BLaER1 treated with 17β-estradiol and CSF1 and Interleukin-3, amounts not matched to agents 10 nM and 100 nM (cell line): ENCODE results near the gene KRT37.

ENCODE experiments used
- H3K27ac ChIP-seq, 11 experiments: shearing (Covaris generic); formaldehyde crosslinking; 2 replicates each; pipeline ENCODE4 v1.8.1; 2022
- H3K27me3 ChIP-seq, 11 experiments: shearing (Covaris generic); formaldehyde crosslinking; 2 replicates each; pipeline ENCODE4 v1.8.1; 2022
- H3K36me3 ChIP-seq, 11 experiments: shearing (Covaris generic); formaldehyde crosslinking; 2 replicates each; pipeline ENCODE4 v1.8.1; 2022
- H3K4me1 ChIP-seq, 10 experiments: shearing (Covaris generic); formaldehyde crosslinking; 2 replicates each; pipeline ENCODE4 v1.8.1; 2022
- H3K4me2 ChIP-seq, 11 experiments: shearing (Covaris generic); formaldehyde crosslinking; 2 replicates each; pipeline ENCODE4 v1.8.1; 2022
- H3K4me3 ChIP-seq, 10 experiments: shearing (Covaris generic); formaldehyde crosslinking; 2 replicates each; pipeline ENCODE4 v1.8.1; 2022
- H3K9ac ChIP-seq, 11 experiments: shearing (Covaris generic); formaldehyde crosslinking; 2 replicates each; pipeline ENCODE4 v1.8.1; 2022
- H3K9me3 ChIP-seq, 11 experiments: shearing (Covaris generic); formaldehyde crosslinking; replicated peaks in 1 of 11; 2 replicates each; pipeline ENCODE4 v1.8.1; 2022
- H4K20me1 ChIP-seq, 11 experiments: shearing (Covaris generic); formaldehyde crosslinking; 2 replicates each; pipeline ENCODE4 v1.8.1; 2022
- Cebpa-rat ChIP-seq, 11 experiments: shearing (Covaris generic); IDR thresholded peaks; 2 replicates each; pipeline ENCODE4 v1.8.1; 2022

KRT37 gene

DNA sequence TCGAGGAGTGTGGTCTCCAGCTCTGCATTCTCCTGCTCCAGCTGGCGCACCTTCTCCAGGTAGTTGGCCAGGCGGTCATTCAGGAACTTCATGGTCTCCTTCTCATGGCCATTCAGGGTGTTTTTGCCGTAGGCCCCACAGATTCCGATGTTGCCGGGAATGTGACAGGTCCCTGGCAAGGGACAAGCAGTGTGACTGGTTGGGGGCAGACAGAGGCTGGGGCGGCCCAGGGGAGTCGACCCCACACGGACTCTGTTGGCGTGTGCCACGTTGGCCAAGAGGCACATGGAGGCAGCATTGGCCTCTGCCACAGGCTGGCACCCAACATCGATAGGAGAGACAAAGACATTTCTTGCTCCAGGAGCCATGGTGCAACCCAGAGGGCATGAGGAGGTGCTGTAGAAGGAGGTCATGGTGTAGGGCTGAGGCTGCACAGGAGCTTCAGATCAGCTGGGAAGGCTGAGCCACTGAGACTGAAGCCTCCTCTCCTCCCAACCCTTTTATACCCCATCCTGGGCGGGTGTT is at the start of gene KRT37:
Gene KRT37, minus strand, starts transcription at position 475 of the 525 bp plus-strand sequence. Its CDS starts 62 bp downstream, at position 413.
- Histone ChIP-seq H3K4me2 (no peak within 1 kb of the TSS), H4K20me1 (no peaks in the 10 kb centered on the region), H3K4me1 (no peaks in the 10 kb centered on the region), H3K36me3 (no peaks in the 10 kb centered on the region), H3K27me3 (no peaks in the 10 kb centered on the region), H3K27ac (no peak within 1 kb of the TSS), H3K9ac (no peak within 1 kb of the TSS), H3K9me3 (no peaks in the 10 kb centered on the region), H3K4me3 (no peak within 1 kb of the TSS)
- TF ChIP-seq Cebpa-rat (IDR thresholded peaks at IDR 0.05), result no peak

DNA sequence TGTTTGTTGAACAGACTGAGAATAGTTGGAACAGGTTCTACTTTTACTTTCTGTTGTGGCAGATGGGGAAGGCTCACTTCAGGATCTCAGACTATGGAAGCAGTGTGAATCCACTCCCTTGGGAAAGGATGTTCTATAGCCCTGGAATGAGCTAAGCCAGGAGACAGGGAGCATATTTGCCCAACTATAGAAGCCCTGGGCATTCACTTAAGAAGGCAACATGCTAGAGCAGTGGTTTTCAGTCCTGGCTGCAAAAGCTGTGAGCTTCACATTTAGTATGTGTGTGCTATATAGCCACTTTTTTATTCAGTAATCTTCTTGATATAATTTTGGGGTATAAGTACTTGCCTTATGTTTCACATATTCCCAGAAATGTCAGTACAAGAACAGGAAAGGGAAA is 44.0 kb upstream of the KRT37 start:
- no peaks in the 10 kb centered on the region for H3K36me3 ChIP-seq
- no peak overlapping the region for H3K4me3 ChIP-seq
- peaks cover 0 to 9% (median 0%) of the 10 kb centered on the region in 10 experiments; a peak in 2 of 20 replicates for H3K4me1 ChIP-seq
- H3K27ac ChIP-seq, result no peak overlapping the region
- TF ChIP-seq Cebpa-rat (IDR thresholded peaks at IDR 0.05), result no peak
- H4K20me1 ChIP-seq, result no peaks in the 10 kb centered on the region
- H3K4me2 ChIP-seq, result no peak overlapping the region
- H3K9ac ChIP-seq, result no peak overlapping the region
- H3K27me3 ChIP-seq, result no peaks in the 10 kb centered on the region
- H3K9me3 ChIP-seq, result peaks cover 13 to 43% (median 29%) of the 10 kb centered on the region in 11 experiments

DNA sequence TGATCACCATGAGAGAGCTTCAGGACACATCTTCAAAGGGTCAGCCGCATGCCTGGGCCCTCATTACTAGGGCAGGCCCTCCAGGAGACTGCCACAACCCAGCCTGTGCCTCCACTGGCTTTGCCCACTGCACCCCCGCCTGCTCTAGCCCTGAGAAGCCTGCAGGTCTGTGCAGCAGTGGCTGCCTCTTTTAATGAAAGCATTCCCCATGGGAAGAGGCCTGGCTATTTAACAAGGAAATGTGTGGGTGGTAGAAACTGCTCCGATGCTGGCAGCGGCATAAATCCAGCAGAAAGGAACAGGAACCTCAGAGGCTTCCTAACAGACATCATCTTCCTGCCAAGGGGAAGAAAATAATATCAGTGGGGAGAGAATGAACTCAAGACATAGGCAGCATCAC is 43.2 kb upstream of the KRT37 start:
- no peak overlapping the region for H3K27ac ChIP-seq
- TF ChIP-seq Cebpa-rat (IDR thresholded peaks at IDR 0.05), result no peak

DNA sequence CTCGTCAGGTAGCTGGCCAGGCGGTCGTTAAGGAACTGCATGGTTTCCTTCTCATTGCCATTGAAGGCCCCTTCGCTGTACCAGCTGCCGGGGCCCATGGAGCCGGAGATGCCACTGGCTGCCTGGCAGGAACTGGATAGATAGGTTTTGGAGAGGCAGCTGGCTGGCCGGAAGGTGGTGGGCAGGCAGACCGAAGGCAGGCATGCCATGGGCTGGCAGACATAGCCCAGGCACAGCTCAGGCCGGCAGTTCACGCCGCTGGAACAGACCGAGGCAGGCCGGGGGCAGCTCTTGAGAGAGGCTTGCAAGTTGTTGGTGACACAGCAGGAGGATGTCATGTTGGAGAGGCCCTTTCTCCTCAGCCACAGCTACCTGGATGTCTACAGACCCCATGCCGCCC is 42.6 kb upstream of the KRT37 start, which contains the start of gene KRT32:
Gene KRT32, minus strand, starts transcription at position 399 of the 400 bp plus-strand sequence. Its CDS starts 61 bp downstream, at position 338.
- H3K27ac ChIP-seq, result no peak within 1 kb of the TSS

More for the DNA sequence above, 43.2 kb upstream of the KRT37 start:
- Histone ChIP-seq H3K4me3 (no peak overlapping the region), H3K9me3 (peaks cover 13 to 38% (median 29%) of the 10 kb centered on the region in 11 experiments), H3K4me2 (no peak overlapping the region), H3K36me3 (no peaks in the 10 kb centered on the region), H3K27me3 (no peaks in the 10 kb centered on the region), H3K4me1 (peaks cover 0 to 9% (median 0%) of the 10 kb centered on the region in 10 experiments; a peak in 2 of 20 replicates), H4K20me1 (no peaks in the 10 kb centered on the region), H3K9ac (no peak overlapping the region)

DNA sequence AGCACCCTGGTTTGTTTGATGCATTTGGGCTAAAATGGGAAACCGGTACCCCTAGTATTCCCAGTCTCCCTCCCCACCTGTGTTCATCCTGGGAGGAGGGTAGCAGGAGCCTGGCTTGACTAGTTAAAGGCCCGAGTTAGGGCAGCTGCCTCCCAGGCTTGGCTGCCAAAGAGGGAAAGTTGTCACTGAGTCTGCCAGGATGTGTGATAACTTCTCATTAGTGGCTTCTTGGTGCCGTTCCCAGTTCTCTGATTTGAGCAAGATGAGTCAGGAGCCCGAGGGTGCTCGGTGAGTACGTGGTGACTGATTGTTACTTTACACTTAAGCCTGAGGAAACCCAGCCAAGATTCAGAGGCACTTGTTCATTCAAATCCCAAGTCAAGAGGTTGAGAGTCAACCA is 40.3 kb upstream of the KRT37 start:
- Histone ChIP-seq H3K27ac (no peak overlapping the region), H3K4me1 (peaks cover 0 to 9% (median 0%) of the 10 kb centered on the region in 10 experiments; a peak in 2 of 20 replicates), H3K9ac (no peak overlapping the region), H4K20me1 (no peaks in the 10 kb centered on the region), H3K27me3 (no peaks in the 10 kb centered on the region), H3K4me2 (peak overlapping the region in 2 of 11 experiments; percentile 2 to 15; a peak in 2 of 22 replicates), H3K9me3 (peaks cover 0 to 23% (median 16%) of the 10 kb centered on the region in 11 experiments; a peak in 16 of 22 replicates), H3K36me3 (no peaks in the 10 kb centered on the region), H3K4me3 (no peak overlapping the region)
- no peak for TF ChIP-seq Cebpa-rat (IDR thresholded peaks at IDR 0.05)

More for the DNA sequence above, 42.6 kb upstream of the KRT37 start, which contains the start of gene KRT32:
- H3K9me3 ChIP-seq, result peaks cover 9 to 32% (median 24%) of the 10 kb centered on the region in 11 experiments
- no peak within 1 kb of the TSS for H3K4me3 ChIP-seq
- no peak for TF ChIP-seq Cebpa-rat (IDR thresholded peaks at IDR 0.05)
- H3K27me3 ChIP-seq, result no peaks in the 10 kb centered on the region
- no peak within 1 kb of the TSS for H3K4me2 ChIP-seq
- H3K9ac ChIP-seq, result no peak within 1 kb of the TSS
- H4K20me1 ChIP-seq, result no peaks in the 10 kb centered on the region
- peaks cover 0 to 9% (median 0%) of the 10 kb centered on the region in 10 experiments; a peak in 2 of 20 replicates for H3K4me1 ChIP-seq
- H3K36me3 ChIP-seq, result no peaks in the 10 kb centered on the region

DNA sequence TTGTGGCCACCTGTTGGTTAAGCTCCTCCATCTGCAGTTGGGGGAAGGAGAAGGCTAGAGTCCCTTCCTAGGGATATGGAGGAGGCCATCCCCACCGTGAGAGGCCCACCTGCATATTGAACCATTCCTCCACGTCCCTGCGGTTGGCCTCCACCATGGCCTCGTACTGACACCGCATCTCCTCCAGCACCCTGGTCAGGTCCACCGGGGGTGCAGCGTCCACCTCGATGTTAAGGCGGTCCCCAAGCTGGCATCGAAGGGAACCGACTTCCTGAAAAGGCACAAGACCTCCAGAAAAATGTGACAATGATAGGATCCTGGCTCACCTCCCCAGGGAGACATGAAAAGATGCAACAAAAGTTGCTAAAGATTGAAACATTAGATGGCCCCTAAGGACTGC is 39.8 kb upstream of the KRT37 start:
- no peaks in the 10 kb centered on the region for H4K20me1 ChIP-seq
- peaks cover 0 to 9% (median 0%) of the 10 kb centered on the region in 10 experiments; a peak in 2 of 20 replicates for H3K4me1 ChIP-seq
- no peak overlapping the region for H3K4me3 ChIP-seq
- no peak overlapping the region for H3K27ac ChIP-seq
- no peaks in the 10 kb centered on the region for H3K27me3 ChIP-seq
- no peak for TF ChIP-seq Cebpa-rat (IDR thresholded peaks at IDR 0.05)
- H3K9ac ChIP-seq, result no peak overlapping the region
- no peak overlapping the region for H3K4me2 ChIP-seq
- peaks cover 0 to 23% (median 16%) of the 10 kb centered on the region in 11 experiments; a peak in 16 of 22 replicates for H3K9me3 ChIP-seq
- H3K36me3 ChIP-seq, result no peaks in the 10 kb centered on the region

DNA sequence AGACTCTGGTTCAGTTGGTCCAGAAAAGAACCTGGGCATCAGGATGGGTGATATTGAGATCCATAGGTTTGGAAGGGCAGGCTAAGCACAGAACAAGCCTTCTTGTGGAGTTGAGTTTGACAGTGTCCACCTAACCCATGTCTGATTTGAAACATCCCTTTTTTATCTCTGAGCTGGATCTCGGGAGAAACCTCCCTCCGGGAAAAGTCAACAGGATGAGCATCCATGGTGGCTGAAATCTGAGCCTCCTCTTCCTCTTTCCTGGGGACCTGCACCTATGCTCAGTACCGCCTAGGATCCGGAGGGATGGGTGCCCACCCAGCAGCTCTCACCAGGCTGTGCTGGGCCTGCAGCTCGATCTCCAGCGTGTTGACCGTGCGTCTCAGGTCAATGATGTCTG is 39.4 kb upstream of the KRT37 start:
- Histone ChIP-seq H3K27me3 (no peaks in the 10 kb centered on the region), H3K36me3 (no peaks in the 10 kb centered on the region), H3K9ac (no peak overlapping the region), H4K20me1 (no peaks in the 10 kb centered on the region), H3K4me2 (no peak overlapping the region), H3K9me3 (peaks cover 0 to 21% (median 14%) of the 10 kb centered on the region in 11 experiments; a peak in 16 of 22 replicates), H3K4me3 (no peak overlapping the region), H3K4me1 (peaks cover 0 to 9% (median 0%) of the 10 kb centered on the region in 10 experiments; a peak in 2 of 20 replicates), H3K27ac (no peak overlapping the region)
- TF ChIP-seq Cebpa-rat (IDR thresholded peaks at IDR 0.05), result no peak

DNA sequence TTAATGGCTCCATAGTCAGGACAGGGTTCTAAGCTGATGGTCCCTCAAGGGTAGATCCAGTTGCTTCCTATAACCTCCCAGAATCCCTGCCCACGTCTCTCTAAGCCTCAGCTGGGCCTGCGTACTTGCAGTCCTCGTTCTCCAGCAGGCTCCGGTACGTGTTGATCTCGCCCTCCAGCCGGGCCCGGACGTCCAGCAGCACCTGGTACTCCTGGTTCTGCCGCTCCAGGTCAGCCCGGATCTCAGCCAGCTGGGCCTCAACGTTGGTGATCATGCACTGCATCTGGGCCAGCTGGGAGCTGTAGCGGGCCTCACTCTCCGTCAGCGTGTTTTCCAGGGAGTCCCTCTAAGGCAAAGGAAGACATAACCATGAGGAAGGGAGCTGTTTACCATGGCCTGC is 38.3 kb upstream of the KRT37 start:
- Histone ChIP-seq H3K9me3 (peaks cover 0 to 10% (median 4%) of the 10 kb centered on the region in 11 experiments; a peak in 12 of 22 replicates), H3K4me2 (no peak overlapping the region), H3K36me3 (no peaks in the 10 kb centered on the region), H3K27ac (no peak overlapping the region), H3K9ac (no peak overlapping the region), H3K4me3 (no peak overlapping the region), H4K20me1 (no peaks in the 10 kb centered on the region), H3K27me3 (no peaks in the 10 kb centered on the region), H3K4me1 (peaks cover 0 to 9% (median 0%) of the 10 kb centered on the region in 10 experiments; a peak in 2 of 20 replicates)
- TF ChIP-seq Cebpa-rat (IDR thresholded peaks at IDR 0.05), result no peak

DNA sequence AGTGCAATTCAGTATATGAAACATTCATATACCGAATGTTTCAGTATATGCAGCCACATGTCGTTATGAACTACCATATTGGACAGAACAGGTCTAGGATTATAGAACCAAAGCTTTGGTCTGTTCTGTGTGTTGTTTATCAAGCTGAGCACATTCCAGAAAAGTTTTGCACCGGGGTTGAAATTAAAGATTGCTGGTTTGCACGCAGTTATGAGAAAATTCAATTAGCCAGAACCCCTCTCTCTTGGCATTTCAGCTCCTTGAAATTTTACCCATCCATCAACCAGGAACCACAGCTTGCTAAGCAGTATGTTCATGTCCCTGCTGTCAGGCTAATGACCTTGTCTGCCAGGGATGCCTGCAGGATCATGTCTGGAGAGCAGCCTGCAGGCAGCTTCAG is 33.3 kb upstream of the KRT37 start:
- H3K4me2 ChIP-seq, result no peak overlapping the region
- H3K9ac ChIP-seq, result no peak overlapping the region
- no peaks in the 10 kb centered on the region for H3K4me1 ChIP-seq
- H3K36me3 ChIP-seq, result no peaks in the 10 kb centered on the region
- no peak overlapping the region for H3K27ac ChIP-seq
- no peaks in the 10 kb centered on the region for H3K9me3 ChIP-seq
- H4K20me1 ChIP-seq, result no peaks in the 10 kb centered on the region
- H3K4me3 ChIP-seq, result no peak overlapping the region
- no peaks in the 10 kb centered on the region for H3K27me3 ChIP-seq
- no peak for TF ChIP-seq Cebpa-rat (IDR thresholded peaks at IDR 0.05)

DNA sequence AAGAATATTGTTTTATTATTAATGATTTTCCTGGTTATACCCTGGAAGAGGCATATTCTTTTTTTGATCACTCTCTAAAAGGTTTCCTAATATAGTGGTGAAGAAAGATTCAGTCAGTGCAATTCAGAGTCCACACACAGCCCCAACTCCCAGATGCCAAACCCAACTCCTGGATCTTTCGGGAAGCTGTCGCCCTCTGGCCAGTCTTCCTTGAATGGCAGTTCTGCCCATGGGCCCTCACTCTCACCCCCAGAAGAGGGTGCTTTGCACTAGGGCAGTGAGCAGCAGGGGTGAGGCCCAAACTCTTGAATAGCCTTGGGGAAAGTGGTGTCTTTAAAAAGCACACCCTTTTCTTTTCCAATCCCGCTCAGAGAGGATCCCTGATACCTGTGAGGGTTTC is 31.8 kb upstream of the KRT37 start:
- H3K9me3 ChIP-seq, result peaks cover 0 to 11% (median 0%) of the 10 kb centered on the region in 11 experiments; a peak in 2 of 22 replicates
- no peak for TF ChIP-seq Cebpa-rat (IDR thresholded peaks at IDR 0.05)
- H3K27ac ChIP-seq, result no peak overlapping the region
- H3K36me3 ChIP-seq, result no peaks in the 10 kb centered on the region
- no peak overlapping the region for H3K9ac ChIP-seq
- no peak overlapping the region for H3K4me3 ChIP-seq
- no peak overlapping the region for H3K4me2 ChIP-seq
- H3K4me1 ChIP-seq, result 0 out of 20 replicates have a peak, but pooled peaks cover 0 to 5% (median 0%) of the 10 kb centered on the region in 10 experiments
- H4K20me1 ChIP-seq, result no peaks in the 10 kb centered on the region
- H3K27me3 ChIP-seq, result no peaks in the 10 kb centered on the region
